K562 treated with DMSO at 1 percent for 24 hours (cell line): Measurements from ENCODE around the gene DENND6B. TPM values are rescaled to one million over a fixed set of nuclear protein-coding genes. Genes with fewer than 3 reads are reported as not detected.

Experiments used
- total RNA-seq: library from RNA; unstranded; fragments of 300-600 nt; gene quantifications from 2 replicates; pipeline ENCODE4 v1.2.3, GENCODE V29; 2022; ENCODE audit warnings: low read depth; ENCODE audit not compliant: insufficient read depth

Gene DENND6B, protein sequence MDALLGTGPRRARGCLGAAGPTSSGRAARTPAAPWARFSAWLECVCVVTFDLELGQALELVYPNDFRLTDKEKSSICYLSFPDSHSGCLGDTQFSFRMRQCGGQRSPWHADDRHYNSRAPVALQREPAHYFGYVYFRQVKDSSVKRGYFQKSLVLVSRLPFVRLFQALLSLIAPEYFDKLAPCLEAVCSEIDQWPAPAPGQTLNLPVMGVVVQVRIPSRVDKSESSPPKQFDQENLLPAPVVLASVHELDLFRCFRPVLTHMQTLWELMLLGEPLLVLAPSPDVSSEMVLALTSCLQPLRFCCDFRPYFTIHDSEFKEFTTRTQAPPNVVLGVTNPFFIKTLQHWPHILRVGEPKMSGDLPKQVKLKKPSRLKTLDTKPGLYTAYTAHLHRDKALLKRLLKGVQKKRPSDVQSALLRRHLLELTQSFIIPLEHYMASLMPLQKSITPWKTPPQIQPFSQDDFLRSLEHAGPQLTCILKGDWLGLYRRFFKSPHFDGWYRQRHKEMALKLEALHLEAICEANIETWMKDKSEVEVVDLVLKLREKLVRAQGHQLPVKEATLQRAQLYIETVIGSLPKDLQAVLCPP
- 2.9 and 3.5 TPM in 2 replicates for total RNA-seq

DNA sequence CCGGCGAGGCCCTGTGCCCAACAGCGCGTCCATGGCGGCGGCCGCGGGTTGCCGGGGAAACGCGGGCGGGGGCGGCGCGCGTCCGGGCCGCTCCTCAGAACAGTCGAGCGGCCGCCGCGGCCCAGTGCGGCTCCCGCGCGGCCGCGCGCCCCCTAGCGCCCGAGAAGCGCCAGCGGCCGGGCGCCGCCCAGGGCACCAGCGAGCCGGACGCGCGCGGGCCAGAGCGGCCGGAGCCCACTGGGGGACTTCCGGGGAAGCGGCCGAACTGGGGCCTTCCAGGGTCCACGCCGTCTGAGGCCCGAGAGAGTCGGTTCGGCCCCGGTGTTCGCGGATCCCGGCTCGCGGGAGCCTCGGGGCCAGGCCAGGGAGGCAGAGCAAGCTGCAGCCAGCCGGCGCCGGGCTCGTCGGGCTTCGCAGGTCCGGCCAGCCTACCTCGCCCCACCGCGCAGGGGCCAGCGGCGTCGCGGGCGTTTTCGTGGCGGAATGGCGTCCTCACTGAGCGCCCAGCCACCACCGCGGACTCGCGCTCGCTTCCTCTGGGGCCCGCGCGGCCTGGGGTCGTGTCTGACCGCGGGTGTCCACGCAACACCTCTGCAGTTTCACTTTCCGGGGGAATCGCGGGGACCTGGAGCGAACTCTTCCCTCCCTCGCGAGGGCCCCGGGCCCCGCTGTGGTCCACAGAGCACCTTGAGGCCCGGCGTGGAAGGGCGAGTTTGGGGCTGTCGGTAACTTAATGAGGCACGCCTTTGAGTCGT is at the start of gene DENND6B:
DENND6B (minus strand) TSS at position 57 of the 755 bp plus-strand sequence; CDS start at position 33, 24 bp downstream.

DNA sequence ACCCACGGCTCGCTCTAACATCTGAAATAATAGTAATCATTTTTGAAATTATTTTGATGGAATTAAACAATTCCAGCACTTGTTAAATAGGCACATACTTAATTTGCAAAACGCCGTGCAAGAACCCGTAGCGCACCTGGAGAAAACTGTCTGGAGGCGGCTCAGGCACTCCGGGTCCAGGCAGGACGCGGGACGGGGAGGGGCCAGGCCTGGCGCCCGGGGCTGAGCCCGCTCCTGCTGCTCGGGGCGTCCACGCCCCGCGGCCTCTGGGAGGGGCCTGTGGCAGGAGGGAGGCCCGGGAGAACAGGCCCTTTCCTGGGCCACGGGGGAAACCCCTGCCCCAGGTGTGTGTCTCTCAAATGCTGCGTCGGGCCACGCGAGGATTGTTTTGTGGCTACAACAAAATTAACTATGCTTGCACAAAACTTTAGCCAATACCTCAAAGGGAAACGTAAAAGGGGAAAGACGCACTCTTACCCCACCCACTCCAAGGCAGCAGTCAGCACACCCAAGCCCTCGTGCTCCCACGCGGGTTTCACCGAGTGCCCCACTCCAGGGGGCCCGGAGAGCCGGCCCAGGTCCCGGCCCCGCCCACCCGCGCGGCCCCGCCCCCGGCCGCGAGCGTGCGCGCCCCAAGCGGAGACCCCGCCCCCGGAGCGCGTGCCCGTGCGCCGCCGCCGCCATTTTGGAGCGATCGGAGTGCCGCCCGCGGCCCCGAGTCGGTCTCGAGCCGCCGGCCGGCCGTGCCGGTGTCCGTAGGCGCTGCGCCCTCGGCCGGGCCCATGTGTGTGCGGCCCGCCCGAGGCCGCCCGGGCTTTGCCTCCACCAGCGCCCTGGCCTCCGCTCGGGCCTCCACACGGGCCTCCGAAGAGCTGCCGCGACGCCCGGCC is 16.1 kb upstream of the DENND6B start, which contains the start of gene PPP6R2:
PPP6R2 (plus strand) TSS at position 677 of the 890 bp plus-strand sequence. CDS start 50,582 bp downstream, outside the sequence.

DNA sequence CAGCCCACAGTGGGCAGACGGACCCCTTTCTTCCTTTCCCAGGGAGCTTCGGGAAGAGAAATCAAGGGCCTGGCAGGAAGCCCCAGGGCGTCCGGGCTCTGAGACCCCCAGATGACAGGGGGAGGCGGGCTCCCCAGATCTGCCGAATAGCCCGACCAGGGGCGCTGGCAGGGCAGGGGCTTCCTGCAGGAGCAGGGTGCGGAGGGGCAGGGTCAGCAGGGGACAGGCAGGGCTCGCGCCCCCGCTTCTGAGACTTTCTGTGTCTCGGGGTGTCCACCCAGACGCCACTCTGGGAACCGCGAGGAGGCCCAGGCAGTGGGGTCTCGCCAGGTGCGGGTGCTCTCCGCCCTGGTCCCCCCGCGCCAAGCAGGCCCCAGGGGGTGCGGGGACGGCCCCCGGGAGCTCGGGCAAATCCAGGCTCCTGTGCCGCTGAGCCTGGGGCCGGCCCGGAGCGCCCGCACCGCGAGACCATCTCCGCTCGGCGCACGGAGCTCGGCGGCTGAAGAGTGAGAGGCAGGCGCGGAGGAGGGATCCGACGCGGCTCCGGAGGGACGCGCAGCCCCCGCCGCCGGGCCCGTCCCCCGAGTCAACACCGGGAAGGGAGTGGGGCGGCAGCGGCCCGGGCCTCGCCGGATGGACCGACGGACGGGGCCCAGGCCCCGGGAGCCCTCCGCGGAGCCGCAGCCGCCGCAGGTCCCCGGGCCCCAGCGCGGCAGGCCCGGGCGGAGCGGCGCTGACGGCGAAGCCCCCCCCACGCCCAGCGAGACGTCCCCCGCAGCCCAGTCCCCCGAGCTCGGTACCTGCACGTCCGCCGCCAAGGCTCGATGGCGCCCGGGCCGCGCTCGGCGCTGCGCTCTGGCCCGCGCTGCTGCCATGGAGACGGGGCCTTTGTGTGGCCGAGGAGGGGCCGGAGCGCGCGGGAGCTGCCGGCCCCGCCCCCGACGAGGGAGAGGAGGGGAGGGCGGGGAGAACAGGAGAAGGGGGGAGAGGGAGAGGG is 19.8 kb downstream of the DENND6B start, which contains the start of gene PLXNB2:
PLXNB2 (minus strand) TSS at position 894 of the 997 bp plus-strand sequence. CDS start 17,062 bp downstream, outside the sequence.

DNA sequence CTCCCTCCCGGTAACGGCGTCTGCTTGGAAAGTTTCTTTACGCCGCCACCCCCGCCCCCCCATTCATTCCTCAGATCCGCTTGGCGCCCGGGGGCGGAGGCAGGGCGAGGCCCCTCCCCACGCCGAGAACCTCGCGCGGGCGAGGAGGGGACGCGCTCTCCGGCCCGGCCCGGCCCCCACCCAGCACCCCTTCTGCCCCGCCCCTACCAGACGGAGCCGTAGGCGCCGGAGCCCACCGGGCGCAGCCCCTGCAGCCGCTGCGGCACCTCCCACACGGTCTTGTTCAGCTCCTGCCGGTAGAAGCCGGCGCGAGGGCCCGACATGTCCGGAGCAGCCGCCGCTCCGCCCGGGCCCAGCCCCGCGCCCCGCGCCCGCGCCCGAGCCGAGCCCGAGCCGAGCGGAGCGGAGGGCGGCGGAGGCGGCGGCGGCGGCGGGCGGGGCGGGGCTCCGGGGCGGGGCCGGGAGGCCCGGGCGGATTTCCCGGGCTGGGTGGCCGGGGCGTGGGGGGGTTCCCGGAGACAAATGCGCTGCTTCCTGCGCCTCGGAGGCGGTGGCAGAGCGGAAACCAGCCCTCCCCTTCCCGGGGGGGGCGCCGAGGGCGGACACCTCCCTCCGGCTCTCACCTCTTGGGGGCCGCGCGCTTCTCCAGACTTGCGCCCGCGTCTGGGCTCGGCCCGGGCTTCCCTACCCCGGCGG is 56.7 kb downstream of the DENND6B start, which contains the start of gene MAPK11:
MAPK11 (minus strand) TSS at position 411 of the 696 bp plus-strand sequence; CDS start at position 323, 88 bp downstream.

DNA sequence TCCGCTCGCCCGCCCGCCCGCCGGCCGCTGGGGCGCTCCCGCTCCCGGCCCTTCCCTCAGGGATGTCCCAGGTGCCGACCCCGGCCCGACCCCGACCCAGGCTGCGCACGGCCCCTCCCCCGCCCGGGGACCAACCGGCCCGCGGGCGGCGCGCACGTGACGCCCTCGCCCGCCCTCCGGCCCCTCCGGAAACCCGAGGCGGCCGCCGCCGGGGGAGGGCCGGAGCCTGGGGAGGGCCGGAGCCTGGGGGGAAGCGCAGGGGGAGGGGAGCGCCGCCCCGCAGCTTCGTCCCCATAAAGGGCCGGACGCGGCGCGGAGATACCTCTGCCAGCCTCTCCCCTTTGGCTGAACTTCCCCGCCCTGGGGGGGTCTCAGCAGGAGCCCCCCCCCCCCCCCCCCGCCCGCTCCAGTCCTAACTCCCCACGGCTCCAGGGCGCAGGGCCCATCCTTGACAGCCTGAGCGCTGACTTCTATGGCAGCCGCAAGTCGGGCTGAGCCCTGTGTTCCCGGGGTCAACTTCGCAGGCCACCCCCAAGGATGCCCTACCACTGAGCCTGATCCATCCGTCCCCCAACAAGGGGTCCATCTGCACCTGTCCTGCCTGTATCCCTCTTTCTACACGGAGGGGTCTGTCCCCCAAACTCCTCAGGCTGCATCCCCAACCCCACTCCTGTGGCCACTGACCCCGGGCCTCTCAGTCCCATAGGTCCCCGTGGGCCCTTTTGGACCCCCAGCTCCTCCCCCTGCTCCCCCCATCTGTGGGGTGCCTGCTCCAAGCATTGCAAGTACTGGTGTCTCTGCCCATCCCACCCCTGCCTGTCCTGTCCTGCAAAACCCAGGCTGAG is 65.0 kb downstream of the DENND6B start, which contains the start of gene MAPK12:
MAPK12 (minus strand) TSS at position 69 of the 845 bp plus-strand sequence. CDS start 174 bp downstream, outside the sequence.

Other genes starting within 250 kb of the DENND6B start
- gene MLC1, start 241.6 kb downstream of the DENND6B start, total RNA-seq, result 0.35 and 0.38 TPM in 2 replicates
- gene MOV10L1, start 237.0 kb downstream of the DENND6B start, total RNA-seq, result 0.09 TPM in 1 of 2 replicates, not detected in the other
- gene PANX2, start 156.3 kb downstream of the DENND6B start, total RNA-seq, result 38.0 and 42.2 TPM in 2 replicates
- gene TRABD, start 141.1 kb downstream of the DENND6B start, total RNA-seq, result 56.0 and 65.4 TPM in 2 replicates
- gene SELENOO, start 126.0 kb downstream of the DENND6B start, total RNA-seq, result 40.8 and 51.9 TPM in 2 replicates
- gene TUBGCP6, start 82.0 kb downstream of the DENND6B start, total RNA-seq, result 29.5 and 37.4 TPM in 2 replicates
- 34.8 and 39.7 TPM in 2 replicates for gene HDAC10, start 75.7 kb downstream of the DENND6B start, total RNA-seq
- gene MAPK12, start 65.3 kb downstream of the DENND6B start, total RNA-seq, result 26.2 and 28.0 TPM in 2 replicates
- gene MAPK11, start 56.6 kb downstream of the DENND6B start, total RNA-seq, result 7.6 and 10.1 TPM in 2 replicates
- gene PLXNB2, start 19.4 kb downstream of the DENND6B start, total RNA-seq, result 34.9 and 38.8 TPM in 2 replicates
- 61.9 and 66.5 TPM in 2 replicates for gene PPP6R2, start 16.3 kb upstream of the DENND6B start, total RNA-seq
- 69.1 and 76.1 TPM in 2 replicates for gene SBF1, start 148.0 kb upstream of the DENND6B start, total RNA-seq
- gene ADM2, start 154.5 kb upstream of the DENND6B start, total RNA-seq, result 12.9 and 14.0 TPM in 2 replicates
- not detected in 2 replicates for gene MIOX, start 159.8 kb upstream of the DENND6B start, total RNA-seq
- 72.9 and 74.8 TPM in 2 replicates for gene LMF2, start 180.7 kb upstream of the DENND6B start, total RNA-seq
- gene NCAPH2, start 181.2 kb upstream of the DENND6B start, total RNA-seq, result 67.3 and 87.7 TPM in 2 replicates
- 3.4 and 6.5 TPM in 2 replicates for gene SCO2, start 198.6 kb upstream of the DENND6B start, total RNA-seq
- 2.3 and 3.7 TPM in 2 replicates for gene TYMP, start 203.0 kb upstream of the DENND6B start, total RNA-seq
- 5.1 and 7.9 TPM in 2 replicates for gene KLHDC7B, start 218.9 kb upstream of the DENND6B start, total RNA-seq
- not detected in 2 replicates for gene SYCE3, start 235.9 kb upstream of the DENND6B start, total RNA-seq